Smooth muscle cell (in vitro differentiated cells): ENCODE results near the gene RCAN2. TPM values are rescaled to one million over a fixed set of nuclear protein-coding genes. Genes with fewer than 3 reads are reported as not detected.

ENCODE experiments used
- DNase-seq: peaks from one replicate; lab custom pipeline; 2025; ENCODE audit not compliant: unreplicated experiment; lab: John Stamatoyannopoulos, UW
- H2AFZ ChIP-seq: fragments of 200-600 bp; sonication (generic); 2 replicates; pipeline ENCODE4 v1.6.0; 2016; ENCODE audit warnings: antibody characterized with exemption, low read depth, mild to moderate bottlenecking
- H3F3A ChIP-seq: fragments of 200-600 bp; sonication (generic); 2 replicates; pipeline ENCODE4 v1.6.0; 2017; ENCODE audit warnings: antibody characterized with exemption, low read depth
- H3K27ac ChIP-seq: fragments of 200-600 bp; sonication (generic); 2 replicates; pipeline ENCODE4 v1.5.1; 2016; ENCODE audit warnings: low read depth, mild to moderate bottlenecking
- H3K27me3 ChIP-seq: fragments of 200-600 bp; sonication (generic); 2 replicates; pipeline ENCODE4 v1.6.1; 2016; ENCODE audit warnings: low read depth, mild to moderate bottlenecking
- H3K36me3 ChIP-seq: fragments of 200-600 bp; sonication (generic); 2 replicates; pipeline ENCODE4 v1.5.1; 2016; ENCODE audit warnings: low read depth
- H3K4me1 ChIP-seq: fragments of 200-600 bp; sonication (generic); 2 replicates; pipeline ENCODE4 v1.5.1; 2016; ENCODE audit warnings: low read depth
- H3K4me2 ChIP-seq: fragments of 200-600 bp; sonication (generic); 2 replicates; pipeline ENCODE4 v1.6.0; 2016; ENCODE audit warnings: mild to moderate bottlenecking
- H3K4me3 ChIP-seq: fragments of 200-600 bp; sonication (generic); 2 replicates; pipeline ENCODE4 v1.5.1; 2016; ENCODE audit warnings: mild to moderate bottlenecking
- H3K79me2 ChIP-seq: fragments of 200-600 bp; sonication (generic); 2 replicates; pipeline ENCODE4 v1.6.0; 2016; ENCODE audit warnings: low read depth, mild to moderate bottlenecking
- H3K9ac ChIP-seq: fragments of 200-600 bp; sonication (generic); 2 replicates; pipeline ENCODE4 v1.6.0; 2016; ENCODE audit warnings: low read depth
- H3K9me3 ChIP-seq: fragments of 200-600 bp; sonication (generic); replicated peaks from 2 replicates; pipeline ENCODE4 v1.5.1; 2016; ENCODE audit warnings: low read depth
- H4K20me1 ChIP-seq: fragments of 200-600 bp; sonication (generic); 2 replicates; pipeline ENCODE4 v1.6.0; 2016; ENCODE audit warnings: low read depth
- CTCF ChIP-seq: fragments of 200-600 bp; sonication (generic); IDR thresholded peaks from 2 replicates; pipeline ENCODE4 v1.5.1; 2017; ENCODE audit warnings: borderline replicate concordance, mild to moderate bottlenecking, antibody characterized with exemption; ENCODE audit not compliant: insufficient read depth, poor library complexity, severe bottlenecking
- WGBS: methylation state at CpG from one replicate; pipeline ENCODE4 v1.1.7; 2016; ENCODE audit warnings: low lambda C conversion rate; 5-methylcytosine and 5-hydroxymethylcytosine counted together
- polyA plus RNA-seq: library from polyadenylated mRNA; unstranded; fragments of >200 nt; fragmentation: Nextera tagmentation; extraction: Ambion mirVana; gene quantifications from 2 replicates; pipeline ENCODE4 v1.2.1, GENCODE V29; 2016
- total RNA-seq: library from RNA; depleted of rRNA; stranded (reverse); fragments of >200 nt; gene quantifications from 2 replicates; pipeline ENCODE4 v1.2.3, GENCODE V29; 2014

The RCAN2 gene
- total and polyA plus RNA-seq, 2 experiments from 2014 or later: 2.5 to 2.7 TPM

GRCh38 chr6:46248143-46248542, 243.1 kb downstream of the RCAN2 start:
- WGBS: 97% methylated on average over 2 of the region's 2 CpGs
- H3K4me1 ChIP-seq: no peaks in the 10 kb centered on the region
- no peak overlapping the region for H3K9ac ChIP-seq
- no peak overlapping the region for H3K4me3 ChIP-seq
- H3F3A ChIP-seq: no peaks in the 10 kb centered on the region
- H3K27ac ChIP-seq: no peak overlapping the region
- no peaks in the 10 kb centered on the region for H3K79me2 ChIP-seq
- TF ChIP-seq CTCF: no peak
- H3K9me3 ChIP-seq: no peaks in the 10 kb centered on the region
- DNase-seq: no peak
- no peaks in the 10 kb centered on the region for H3K36me3 ChIP-seq
- no peaks in the 10 kb centered on the region for H3K27me3 ChIP-seq
- H3K4me2 ChIP-seq: no peak overlapping the region
- H2AFZ ChIP-seq: no peak overlapping the region
- H4K20me1 ChIP-seq: no peaks in the 10 kb centered on the region

- no peak overlapping the region for H2AFZ ChIP-seq
- H3K27ac ChIP-seq: no peak overlapping the region
- H3K36me3 ChIP-seq: no peaks in the 10 kb centered on the region
- no peaks in the 10 kb centered on the region for H3K27me3 ChIP-seq
- H3K4me1 ChIP-seq: no peaks in the 10 kb centered on the region
- no peaks in the 10 kb centered on the region for H4K20me1 ChIP-seq
- no peaks in the 10 kb centered on the region for H3F3A ChIP-seq
- H3K4me2 ChIP-seq: no peak overlapping the region
- 95% methylated on average over 8 of the region's 8 CpGs for WGBS
- no peaks in the 10 kb centered on the region for H3K79me2 ChIP-seq
- H3K9me3 ChIP-seq: no peaks in the 10 kb centered on the region
- H3K4me3 ChIP-seq: no peak overlapping the region
- no peak for DNase-seq
- H3K9ac ChIP-seq: no peak overlapping the region
- no peak for TF ChIP-seq CTCF
These were observed 244.5 kb downstream of the RCAN2 start for GRCh38 chr6:46246727-46247126.

- H3F3A ChIP-seq: no peaks in the 10 kb centered on the region
- H3K4me3 ChIP-seq: no peak overlapping the region
- no peaks in the 10 kb centered on the region for H4K20me1 ChIP-seq
- H3K4me2 ChIP-seq: no peak overlapping the region
- H3K79me2 ChIP-seq: no peaks in the 10 kb centered on the region
- no peaks in the 10 kb centered on the region for H3K27me3 ChIP-seq
- TF ChIP-seq CTCF: no peak
- 94% methylated on average over 1 of the region's 1 CpG for WGBS
- H3K27ac ChIP-seq: no peak overlapping the region
- no peak overlapping the region for H3K9ac ChIP-seq
- H3K36me3 ChIP-seq: no peaks in the 10 kb centered on the region
- H3K9me3 ChIP-seq: no peaks in the 10 kb centered on the region
- no peak overlapping the region for H2AFZ ChIP-seq
- no peaks in the 10 kb centered on the region for H3K4me1 ChIP-seq
- DNase-seq: no peak
These were observed 245.2 kb downstream of the RCAN2 start for GRCh38 chr6:46246081-46246480.

- 89% methylated on average over 1 of the region's 1 CpG for WGBS
- no peak overlapping the region for H3K4me3 ChIP-seq
These were observed 246.6 kb downstream of the RCAN2 start for GRCh38 chr6:46244670-46245069.

More at GRCh38 chr6:46244670-46245069, 246.6 kb downstream of the RCAN2 start:
- Histone ChIP-seq H3K36me3 (no peaks in the 10 kb centered on the region), H3F3A (no peaks in the 10 kb centered on the region), H3K27me3 (no peaks in the 10 kb centered on the region), H3K27ac (no peak overlapping the region), H3K4me2 (no peak overlapping the region), H3K79me2 (no peaks in the 10 kb centered on the region), H3K4me1 (no peaks in the 10 kb centered on the region), H2AFZ (no peak overlapping the region), H4K20me1 (no peaks in the 10 kb centered on the region), H3K9ac (no peak overlapping the region), H3K9me3 (no peaks in the 10 kb centered on the region)
- TF ChIP-seq CTCF: no peak
- no peak for DNase-seq
